ENCODE data around the gene PLXNA2. TPM values are rescaled to one million over a fixed set of nuclear protein-coding genes. Genes with fewer than 3 reads are reported as not detected.

PLXNA2 gene
- total RNA-seq, 1 experiment from 2014 or later, result 0.06 TPM

- CTCF ChIA-PET, result no interaction called here
- no peak overlapping the region for H3K27ac ChIP-seq (ENCODE audit: low read depth, low read length, poor library complexity, severe bottlenecking)
- DNase-seq (ENCODE audit: low spot score), result no peak
- H3K36me3 ChIP-seq (ENCODE audit: insufficient read depth, low read length, poor library complexity, severe bottlenecking), result no peaks in the 10 kb centered on the region
- no TSS peak for BruUV-seq (replicated peaks)
- peaks cover 32% of the 10 kb centered on the region for H3K27me3 ChIP-seq (replicated peaks; ENCODE audit: insufficient read depth, low read depth, low read length, poor library complexity)
- H3K4me3 ChIP-seq (ENCODE audit: low read depth, low read length, poor library complexity, severe bottlenecking), result no peak overlapping the region
- H3K4me1 ChIP-seq (ENCODE audit: insufficient read depth, low read length, poor library complexity, severe bottlenecking), result no peaks in the 10 kb centered on the region
- H3K9me3 ChIP-seq (ENCODE audit: low read depth, low read length, poor library complexity, severe bottlenecking), result no peaks in the 10 kb centered on the region
- TF ChIP-seq EZH2 (IDR thresholded peaks at IDR 0.05; ENCODE audit: borderline replicate concordance, low read depth, low read length, poor library complexity, severe bottlenecking) (no peak), CTCF (conservative IDR thresholded peaks at IDR 0.05; ENCODE audit: low read depth, low read length) (no peak)
- intact Hi-C loops (cut with micrococcal nuclease; ENCODE audit: unreplicated experiment), result no loop called here
- POLR2A ChIA-PET (ENCODE audit: low non-redundant PET), result no interaction called here
Measured at GRCh38 chr1:208074353-208074752, 169.8 kb downstream of the PLXNA2 start.

- intact Hi-C loops (cut with micrococcal nuclease; ENCODE audit: unreplicated experiment), result no loop called here
- POLR2A ChIA-PET (ENCODE audit: low non-redundant PET), result no interaction called here
- H3K4me3 ChIP-seq (ENCODE audit: low read depth, low read length, poor library complexity, severe bottlenecking), result no peak overlapping the region
- CTCF ChIA-PET, result no interaction called here
- H3K27ac ChIP-seq (ENCODE audit: low read depth, low read length, poor library complexity, severe bottlenecking), result no peak overlapping the region
- H3K4me1 ChIP-seq (ENCODE audit: insufficient read depth, low read length, poor library complexity, severe bottlenecking), result no peaks in the 10 kb centered on the region
- BruUV-seq (replicated peaks), result no TSS peak
- no peak for DNase-seq (ENCODE audit: low spot score)
- TF ChIP-seq EZH2 (IDR thresholded peaks at IDR 0.05; ENCODE audit: borderline replicate concordance, low read depth, low read length, poor library complexity, severe bottlenecking) (no peak), CTCF (conservative IDR thresholded peaks at IDR 0.05; ENCODE audit: low read depth, low read length) (no peak)
- H3K9me3 ChIP-seq (ENCODE audit: low read depth, low read length, poor library complexity, severe bottlenecking), result no peaks in the 10 kb centered on the region
- peaks cover 14% of the 10 kb centered on the region for H3K27me3 ChIP-seq (replicated peaks; ENCODE audit: insufficient read depth, low read depth, low read length, poor library complexity)
- H3K36me3 ChIP-seq (ENCODE audit: insufficient read depth, low read length, poor library complexity, severe bottlenecking), result no peaks in the 10 kb centered on the region
Measured at GRCh38 chr1:208071435-208072031, 172.7 kb downstream of the PLXNA2 start.

- H3K4me3 ChIP-seq (ENCODE audit: low read depth, low read length, poor library complexity, severe bottlenecking), result no peak overlapping the region
- TF ChIP-seq CTCF (conservative IDR thresholded peaks at IDR 0.05; ENCODE audit: low read depth, low read length), result no peak
- TF ChIP-seq EZH2 (IDR thresholded peaks at IDR 0.05; ENCODE audit: borderline replicate concordance, low read depth, low read length, poor library complexity, severe bottlenecking), result no peak
- ChIA-PET CTCF (no interaction called here), POLR2A (ENCODE audit: low non-redundant PET) (no interaction called here)
- H3K27ac ChIP-seq (ENCODE audit: low read depth, low read length, poor library complexity, severe bottlenecking), result no peak overlapping the region
- no peaks in the 10 kb centered on the region for H3K36me3 ChIP-seq (ENCODE audit: insufficient read depth, low read length, poor library complexity, severe bottlenecking)
- intact Hi-C loops (cut with micrococcal nuclease; ENCODE audit: unreplicated experiment), result no loop called here
- no peak for DNase-seq (ENCODE audit: low spot score)
- H3K9me3 ChIP-seq (ENCODE audit: low read depth, low read length, poor library complexity, severe bottlenecking), result no peaks in the 10 kb centered on the region
- H3K27me3 ChIP-seq (replicated peaks; ENCODE audit: insufficient read depth, low read depth, low read length, poor library complexity), result peaks cover 6% of the 10 kb centered on the region
- no peaks in the 10 kb centered on the region for H3K4me1 ChIP-seq (ENCODE audit: insufficient read depth, low read length, poor library complexity, severe bottlenecking)
- BruUV-seq (replicated peaks), result no TSS peak
Measured at GRCh38 chr1:208069908-208070307, 174.3 kb downstream of the PLXNA2 start.
